GM12891 (cell line): Measurements from ENCODE around the gene PRLH.

ENCODE experiments used
- PAX5 ChIP-seq: IDR thresholded peaks from 2 replicates; pipeline ENCODE4 v1.6.1; 2011; ENCODE audit warnings: low read length, moderate library complexity, mild to moderate bottlenecking; ENCODE audit not compliant: insufficient read depth, severe bottlenecking
- POLR2A ChIP-seq: IDR thresholded peaks from 2 replicates; pipeline ENCODE4 v1.6.1; 2011; ENCODE audit warnings: low read depth, low read length, control low read depth
- POLR2AphosphoS5 ChIP-seq: IDR thresholded peaks from 2 replicates; pipeline ENCODE4 v1.6.1; 2011; ENCODE audit warnings: low read depth, low read length, control low read depth
- POU2F2 ChIP-seq: IDR thresholded peaks from 2 replicates; pipeline ENCODE4 v1.6.1; 2011; ENCODE audit warnings: low read depth, mild to moderate bottlenecking, control low read depth, low read length, moderate library complexity
- TAF1 ChIP-seq: IDR thresholded peaks from 2 replicates; pipeline ENCODE4 v1.6.1; 2011; ENCODE audit warnings: low read depth, low read length, control low read depth

GRCh38 chr2:237546876-237547395, 19.4 kb upstream of the PRLH start:
- TF ChIP-seq POLR2AphosphoS5 (no peak), TAF1 (no peak), POLR2A (no peak), POU2F2 (no peak), PAX5 (no peak)
